H9 (cell line): ENCODE results near the gene NKD2. TPM values are rescaled to one million over a fixed set of nuclear protein-coding genes. Genes with fewer than 3 reads are reported as not detected.

Experiments
- DNase-seq: peaks from one replicate; pipeline ENCODE4 v3.0.0-alpha.2; 2017
- H2AFZ ChIP-seq: one replicate; pipeline ENCODE4 v1.6.1; 2013; ENCODE audit warnings: mild to moderate bottlenecking, low read length, control low read depth, moderate library complexity
- H2AK5ac ChIP-seq: 2 replicates; pipeline ENCODE4 v1.6.1; 2013; ENCODE audit warnings: low read length, control low read depth, mixed read lengths; ENCODE audit not compliant: insufficient read length
- H2BK120ac ChIP-seq: one replicate; pipeline ENCODE4 v1.6.1; 2013; ENCODE audit warnings: low read depth, mild to moderate bottlenecking, low read length, control low read depth, inconsistent platforms; ENCODE audit not compliant: poor library complexity, severe bottlenecking
- H2BK12ac ChIP-seq: 2 replicates; pipeline ENCODE4 v1.6.1; 2013; ENCODE audit warnings: low read length, control low read depth, mixed read lengths, low read depth; ENCODE audit not compliant: insufficient read length
- H2BK15ac ChIP-seq: 2 replicates; pipeline ENCODE4 v1.6.1; 2013; ENCODE audit warnings: low read depth, low read length, control low read depth
- H2BK20ac ChIP-seq: one replicate; pipeline ENCODE4 v1.6.1; 2013; ENCODE audit warnings: low read depth, mild to moderate bottlenecking, low read length, control low read depth, inconsistent platforms; ENCODE audit not compliant: poor library complexity, severe bottlenecking
- H2BK5ac ChIP-seq: 2 replicates; pipeline ENCODE4 v1.6.1; 2013; ENCODE audit warnings: low read length, control low read depth, mixed read lengths; ENCODE audit not compliant: insufficient read length
- H3K14ac ChIP-seq: 2 replicates; pipeline ENCODE4 v1.6.1; 2013; ENCODE audit warnings: low read length, control low read depth; ENCODE audit not compliant: insufficient read depth
- H3K18ac ChIP-seq: 2 replicates; pipeline ENCODE4 v1.6.1; 2013; ENCODE audit warnings: low read depth, mild to moderate bottlenecking, mixed read lengths, low read length, control low read depth; ENCODE audit not compliant: insufficient read length
- H3K23ac ChIP-seq: 2 replicates; pipeline ENCODE4 v1.6.1; 2013; ENCODE audit warnings: low read length, control low read depth, mixed read lengths, low read depth; ENCODE audit not compliant: insufficient read length
- H3K23me2 ChIP-seq: 2 replicates; pipeline ENCODE4 v1.6.1; 2013; ENCODE audit warnings: low read depth, mild to moderate bottlenecking, mixed read lengths, low read length, control low read depth; ENCODE audit not compliant: insufficient read length, poor library complexity, severe bottlenecking
- H3K27ac ChIP-seq: 2 replicates; pipeline ENCODE4 v1.5.1; 2013; ENCODE audit warnings: low read length, control low read depth, mixed read lengths, low read depth; ENCODE audit not compliant: insufficient read length
- H3K27me3 ChIP-seq: 2 replicates; pipeline ENCODE4 v1.6.1; 2013; ENCODE audit warnings: low read length, control low read depth, inconsistent platforms; ENCODE audit not compliant: insufficient read depth
- H3K4ac ChIP-seq: 2 replicates; pipeline ENCODE4 v1.6.1; 2013; ENCODE audit warnings: low read depth, mild to moderate bottlenecking, control low read depth, inconsistent platforms, low read length, moderate library complexity
- H3K4me1 ChIP-seq: 2 replicates; pipeline ENCODE4 v1.6.1; 2013; ENCODE audit warnings: low read length, control low read depth, inconsistent platforms; ENCODE audit not compliant: insufficient read depth
- H3K4me2 ChIP-seq: 2 replicates; pipeline ENCODE4 v1.6.1; 2013; ENCODE audit warnings: low read length, control low read depth, mixed read lengths; ENCODE audit not compliant: insufficient read length, insufficient read depth
- H3K56ac ChIP-seq: 2 replicates; pipeline ENCODE4 v1.6.1; 2013; ENCODE audit warnings: low read depth, mild to moderate bottlenecking, mixed read lengths, low read length, control low read depth; ENCODE audit not compliant: insufficient read length
- H3K79me1 ChIP-seq: 2 replicates; pipeline ENCODE4 v1.6.1; 2013; ENCODE audit warnings: low read depth, mild to moderate bottlenecking, moderate library complexity, low read length, control low read depth, inconsistent platforms; ENCODE audit not compliant: insufficient read depth, poor library complexity, severe bottlenecking
- H3K79me2 ChIP-seq: 2 replicates; pipeline ENCODE4 v1.6.1; 2013; ENCODE audit warnings: low read length, control low read depth, inconsistent platforms; ENCODE audit not compliant: insufficient read depth
- H3K9ac ChIP-seq: 2 replicates; pipeline ENCODE4 v1.6.1; 2013; ENCODE audit warnings: low read length, control low read depth, mixed read lengths; ENCODE audit not compliant: insufficient read length; ENCODE audit errors: extremely low read depth
- H3K9me3 ChIP-seq: one replicate; pipeline ENCODE4 v1.6.1; 2013; ENCODE audit warnings: low read depth, low read length, inconsistent platforms; ENCODE audit not compliant: control insufficient read depth
- H3T11ph ChIP-seq: one replicate; pipeline ENCODE4 v1.6.1; 2013; ENCODE audit warnings: mild to moderate bottlenecking, low read length, control low read depth, inconsistent platforms
- H4K20me1 ChIP-seq: one replicate; pipeline ENCODE4 v1.6.1; 2013; ENCODE audit not compliant: control insufficient read depth, insufficient read length, insufficient read depth
- H4K5ac ChIP-seq: 2 replicates; pipeline ENCODE4 v1.6.1; 2013; ENCODE audit warnings: low read depth, mild to moderate bottlenecking, mixed read lengths, low read length, control low read depth; ENCODE audit not compliant: insufficient read length
- H4K8ac ChIP-seq: replicated peaks from 2 replicates; pipeline ENCODE4 v1.6.1; 2013; ENCODE audit warnings: low read length, control low read depth, mixed read lengths, low read depth; ENCODE audit not compliant: insufficient read length
- H4K91ac ChIP-seq: 2 replicates; pipeline ENCODE4 v1.6.1; 2013; ENCODE audit warnings: low read depth, mild to moderate bottlenecking, moderate library complexity, mixed read lengths, low read length, control low read depth; ENCODE audit not compliant: insufficient read length
- H3K27ac Mint-ChIP-seq, 3 experiments: 2 replicates in 2 of 3; 3 replicates in 1 of 3; pipeline ENCODE4 v1.8.0; 2020 to 2021; ENCODE audit warnings: mixed read lengths in 3 of 3, mild to moderate bottlenecking in 1 of 3, moderate library complexity in 1 of 3
- H3K27me3 Mint-ChIP-seq: 2 replicates; pipeline ENCODE4 v1.8.0; 2021; ENCODE audit warnings: low read depth, mild to moderate bottlenecking, moderate library complexity, mixed read lengths
- H3K36me3 Mint-ChIP-seq, 3 experiments: 2 replicates in 2 of 3; 3 replicates in 1 of 3; pipeline ENCODE4 v1.8.0; 2020 to 2021; ENCODE audit warnings: low read depth in 3 of 3, mixed read lengths in 3 of 3; ENCODE audit not compliant: insufficient read depth in 1 of 3
- H3K4me1 Mint-ChIP-seq, 2 experiments: 2 replicates each; pipeline ENCODE4 v1.8.0; 2020; ENCODE audit warnings: mixed read lengths in 2 of 2
- H3K4me3 Mint-ChIP-seq, 2 experiments: 2 replicates in 1 of 2; 3 replicates in 1 of 2; pipeline ENCODE4 v1.8.0; 2020 to 2021; ENCODE audit warnings: mild to moderate bottlenecking in 2 of 2, mixed read lengths in 2 of 2, moderate library complexity in 1 of 2
- H3K9me3 Mint-ChIP-seq, 2 experiments: 2 replicates in 1 of 2; 3 replicates in 1 of 2; pipeline ENCODE4 v1.8.0; 2020; ENCODE audit warnings: mild to moderate bottlenecking in 2 of 2, mixed read lengths in 2 of 2, moderate library complexity in 1 of 2
- CTCF ChIP-seq: fragments of 200-600 bp; sonication (generic); conservative IDR thresholded peaks from 3 replicates; pipeline ENCODE4 v1.8.0; 2021; ENCODE audit warnings: antibody characterized with exemption, mild to moderate bottlenecking
- WGBS: extraction: QIAGEN DNeasy Blood & Tissue Kit; methylation state at CpG from one replicate; pipeline ENCODE4 v1.1.7; 2013; ENCODE audit warnings: missing lambda C conversion rate, low lambda C conversion rate, mixed read lengths; ENCODE audit not compliant: insufficient read length; ENCODE audit errors: extremely low coverage; 5-methylcytosine and 5-hydroxymethylcytosine counted together
- total RNA-seq: library from RNA; stranded (reverse); gene quantifications from 2 replicates; pipeline ENCODE4 v1.2.1, GENCODE V29; 2021

Gene NKD2
- total RNA-seq, 1 experiment from 2014 or later: 7.3 TPM

- Histone ChIP-seq H3K9ac (no peak overlapping the region), H2BK120ac (no peak overlapping the region), H3K23ac (no peak overlapping the region), H3T11ph (no peak overlapping the region), H3K4me1 (no peaks in the 10 kb centered on the region), H4K8ac (no peak overlapping the region), H3K18ac (no peak overlapping the region), H3K56ac (no peak overlapping the region), H2BK12ac (no peak overlapping the region), H2AK5ac (no peak overlapping the region), H3K23me2 (peaks cover 10% of the 10 kb centered on the region), H3K27ac (no peak overlapping the region), H3K27me3 (peaks cover 15% of the 10 kb centered on the region; the same call in 1 of the 2 replicates), H4K91ac (no peak overlapping the region), H4K20me1 (peaks cover under 1% of the 10 kb centered on the region), H3K4ac (no peak overlapping the region), H3K79me2 (no peaks in the 10 kb centered on the region), H3K9me3 (no peaks in the 10 kb centered on the region), H3K14ac (no peak overlapping the region), H3K4me2 (no peak overlapping the region), H4K5ac (no peak overlapping the region), H3K79me1 (no peaks in the 10 kb centered on the region), H2BK20ac (no peak overlapping the region), H2BK15ac (no peak overlapping the region), H2AFZ (no peak overlapping the region), H2BK5ac (no peak overlapping the region)
- H3K36me3 Mint-ChIP-seq: no peaks in the 10 kb centered on the region; a peak in 1 of 7 replicates
- H3K27me3 Mint-ChIP-seq: peaks cover 58% of the 10 kb centered on the region
- WGBS: no CpG with 5 or more reads among the region's 4 CpGs
- no peak overlapping the region for H3K27ac Mint-ChIP-seq
- no peak for TF ChIP-seq CTCF
- H3K9me3 Mint-ChIP-seq: no peaks in the 10 kb centered on the region
- H3K4me1 Mint-ChIP-seq: peaks cover 6 to 8% of the 10 kb centered on the region in 2 experiments
- no peak overlapping the region for H3K4me3 Mint-ChIP-seq
- DNase-seq: no peak
These were observed 6.4 kb upstream of the NKD2 start for GRCh38 chr5:1002271-1002546.
